Keratinocyte (primary cell): ENCODE measurements around the gene RELB. TPM values are rescaled to one million over a fixed set of nuclear protein-coding genes. Genes with fewer than 3 reads are reported as not detected.

ENCODE experiments used
- DNase-seq: peaks from one replicate; pipeline ENCODE4 v3.0.0-alpha.2; 2011; ENCODE audit warnings: low read depth, missing footprints, low spot score
- FAIRE-seq: peaks from 2 replicates; lab custom pipeline; 2011; peaks lifted over from hg19 to GRCh38; lab: Jason Lieb, UNC
- H2AFZ ChIP-seq: 2 replicates; pipeline ENCODE4 v1.6.0; 2012; ENCODE audit warnings: low read length, control low read depth, inconsistent platforms; ENCODE audit not compliant: control insufficient read depth
- H3K27ac ChIP-seq: 2 replicates; pipeline ENCODE4 v1.5.1; 2011; ENCODE audit warnings: low read length; ENCODE audit not compliant: control insufficient read depth, insufficient read depth
- H3K27me3 ChIP-seq: 3 replicates; pipeline ENCODE4 v1.6.0; 2011; ENCODE audit warnings: low read length; ENCODE audit not compliant: control insufficient read depth, insufficient read depth; ENCODE audit errors: extremely low read depth
- H3K36me3 ChIP-seq, 2 experiments: 2 replicates in 1 of 2; 3 replicates in 1 of 2; pipeline ENCODE4 v1.5.1; 2011; ENCODE audit warnings: low read length in 2 of 2, mild to moderate bottlenecking in 1 of 2; ENCODE audit not compliant: control insufficient read depth in 2 of 2, insufficient read depth in 2 of 2; ENCODE audit errors: extremely low read depth in 1 of 2
- H3K4me1 ChIP-seq: 3 replicates; pipeline ENCODE4 v1.5.1; 2011; ENCODE audit warnings: low read length; ENCODE audit not compliant: control insufficient read depth, insufficient read depth; ENCODE audit errors: extremely low read depth
- H3K4me2 ChIP-seq: 3 replicates; pipeline ENCODE4 v1.6.0; 2011; ENCODE audit warnings: low read depth, low read length; ENCODE audit not compliant: control insufficient read depth, insufficient read depth; ENCODE audit errors: extremely low read depth
- H3K4me3 ChIP-seq, 3 experiments: fragments of 200-600 bp in 1 of 3; sonication (generic) in 1 of 3; 2 replicates in 2 of 3; 3 replicates in 1 of 3; pipeline ENCODE4 v1.5.1; 2011 to 2016; ENCODE audit warnings: low read length in 3 of 3, mild to moderate bottlenecking in 3 of 3, control low read depth in 2 of 3, inconsistent platforms in 1 of 3, low read depth in 1 of 3, mixed read lengths in 1 of 3, mixed run types in 1 of 3, moderate library complexity in 1 of 3; ENCODE audit not compliant: control insufficient read depth in 2 of 3, insufficient read depth in 2 of 3; ENCODE audit errors: extremely low read depth in 1 of 3
- H3K79me2 ChIP-seq: 2 replicates; pipeline ENCODE4 v1.6.0; 2012; ENCODE audit warnings: low read length; ENCODE audit not compliant: control insufficient read depth, insufficient read depth
- H3K9ac ChIP-seq: 3 replicates; pipeline ENCODE4 v1.6.0; 2011; ENCODE audit warnings: low read length; ENCODE audit not compliant: control insufficient read depth, insufficient read depth; ENCODE audit errors: extremely low read depth
- H3K9me1 ChIP-seq: 3 replicates; pipeline ENCODE4 v1.6.0; 2011; ENCODE audit warnings: low read length; ENCODE audit not compliant: control insufficient read depth, insufficient read depth; ENCODE audit errors: extremely low read depth
- H3K9me3 ChIP-seq: 2 replicates; pipeline ENCODE4 v1.5.1; 2012; ENCODE audit warnings: low read depth, low read length; ENCODE audit not compliant: control insufficient read depth
- H4K20me1 ChIP-seq: 3 replicates; pipeline ENCODE4 v1.6.0; 2011; ENCODE audit warnings: low read length; ENCODE audit not compliant: control insufficient read depth, insufficient read depth; ENCODE audit errors: extremely low read depth
- EZH2 ChIP-seq: IDR thresholded peaks from one replicate; pipeline ENCODE4 v1.6.1; 2012; ENCODE audit warnings: inconsistent platforms, mild to moderate bottlenecking, low read length, moderate library complexity
- dilution Hi-C: fragments of 300-500 bp; cut with MboI; formaldehyde crosslinking; loops from one replicate; pipeline ENCODE4 v1.7.0; 2020; ENCODE audit warnings: low sequenced_read_pairs; ENCODE audit not compliant: extremely low pct_ligation_motif_present
- polyA plus RNA-seq, 5 experiments: library from polyadenylated mRNA; depleted of rRNA in 3 of 5; stranded (reverse) in 3 of 5; stranded (forward) in 1 of 5; unstranded in 1 of 5; fragments of >200 nt; gene quantifications; 1 replicate in 1 of 5; 2 replicates in 3 of 5; 3 replicates in 1 of 5; pipeline versions ENCODE4 v1.2.1 to v1.2.3, GENCODE V29; 2011 to 2012; ENCODE audit warnings: missing spikeins in 2 of 5, low read depth in 1 of 5, low replicate concordance in 1 of 5
- small RNA-seq, 3 experiments: library from RNA; depleted of rRNA; stranded (forward); fragments of <200 nt; gene quantifications; one replicate each; pipeline ENCODE3, GENCODE V24; 2012; ENCODE audit warnings: low read depth in 3 of 3, low replicate concordance in 1 of 3; ENCODE audit not compliant: insufficient read length in 3 of 3
- TF ChIP-seq, protein P1 (sequence below), 3 experiments: IDR thresholded peaks in 1 of 3; conservative IDR thresholded peaks in 1 of 3; optimal IDR thresholded peaks in 1 of 3; 2 replicates in 2 of 3; 3 replicates in 1 of 3; pipeline versions ENCODE3 to v1.5.1; 2011; ENCODE audit warnings: low read length in 3 of 3, mild to moderate bottlenecking in 3 of 3, moderate library complexity in 2 of 3, control low read depth in 1 of 3, inconsistent platforms in 1 of 3; ENCODE audit not compliant: insufficient read depth in 2 of 3; ENCODE audit errors: extremely low read depth in 1 of 3

Gene RELB
- polyA plus RNA-seq, 1 donor (not counting 4 experiments of a cell fraction or from before 2014, with no cell fraction given), result 3.6 TPM

DNA sequence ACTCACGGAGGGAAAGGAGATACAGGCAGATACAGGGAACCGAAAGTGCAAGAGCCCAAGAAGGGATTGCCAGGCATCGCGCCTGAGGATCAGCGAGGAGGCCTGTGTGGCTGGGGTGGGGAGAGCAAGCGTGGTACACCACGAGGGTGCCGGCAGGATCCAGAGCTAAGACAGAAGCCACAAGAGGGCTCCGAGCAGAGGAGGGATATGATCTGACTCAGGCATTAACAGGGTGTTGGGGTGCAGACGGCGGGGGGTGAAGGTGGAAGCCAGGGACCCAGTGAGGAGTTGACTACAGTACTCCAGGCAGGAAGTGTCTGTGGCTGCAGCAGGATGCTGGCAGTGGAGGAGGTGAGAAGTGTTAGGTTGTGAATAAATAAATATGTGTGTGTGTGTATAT lies 86.3 kb downstream of the RELB start:
- Histone ChIP-seq H3K4me1 (peaks cover 10% of the 10 kb centered on the region), H3K27me3 (no peaks in the 10 kb centered on the region), H2AFZ (no peak overlapping the region), H3K27ac (no peak overlapping the region), H4K20me1 (no peaks in the 10 kb centered on the region), H3K4me2 (no peak overlapping the region), H3K4me3 (no peak overlapping the region), H3K9me3 (no peaks in the 10 kb centered on the region), H3K79me2 (peaks cover 28% of the 10 kb centered on the region), H3K9ac (no peak overlapping the region), H3K36me3 (peaks cover 6 to 12% of the 10 kb centered on the region in 2 experiments), H3K9me1 (no peaks in the 10 kb centered on the region)
- dilution Hi-C loops, result no loop called here
- DNase-seq (no peak), FAIRE-seq (no peak)
- TF ChIP-seq EZH2, result no peak
- TF ChIP-seq, protein P1, sequence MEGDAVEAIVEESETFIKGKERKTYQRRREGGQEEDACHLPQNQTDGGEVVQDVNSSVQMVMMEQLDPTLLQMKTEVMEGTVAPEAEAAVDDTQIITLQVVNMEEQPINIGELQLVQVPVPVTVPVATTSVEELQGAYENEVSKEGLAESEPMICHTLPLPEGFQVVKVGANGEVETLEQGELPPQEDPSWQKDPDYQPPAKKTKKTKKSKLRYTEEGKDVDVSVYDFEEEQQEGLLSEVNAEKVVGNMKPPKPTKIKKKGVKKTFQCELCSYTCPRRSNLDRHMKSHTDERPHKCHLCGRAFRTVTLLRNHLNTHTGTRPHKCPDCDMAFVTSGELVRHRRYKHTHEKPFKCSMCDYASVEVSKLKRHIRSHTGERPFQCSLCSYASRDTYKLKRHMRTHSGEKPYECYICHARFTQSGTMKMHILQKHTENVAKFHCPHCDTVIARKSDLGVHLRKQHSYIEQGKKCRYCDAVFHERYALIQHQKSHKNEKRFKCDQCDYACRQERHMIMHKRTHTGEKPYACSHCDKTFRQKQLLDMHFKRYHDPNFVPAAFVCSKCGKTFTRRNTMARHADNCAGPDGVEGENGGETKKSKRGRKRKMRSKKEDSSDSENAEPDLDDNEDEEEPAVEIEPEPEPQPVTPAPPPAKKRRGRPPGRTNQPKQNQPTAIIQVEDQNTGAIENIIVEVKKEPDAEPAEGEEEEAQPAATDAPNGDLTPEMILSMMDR (optimal IDR thresholded peaks at IDR 0.05 in 1 of 3, IDR thresholded peaks at IDR 0.05 in 1 of 3, conservative IDR thresholded peaks at IDR 0.05 in 1 of 3; ENCODE audit: extremely low read depth in 1 of 3, insufficient read depth in 2 of 3, low read length in 3 of 3), result no peak

Small RNAs within 50 kb of the gene (small RNA-seq; reads per million reads assigned to genes)
- gene RNU6-611P, result 0 reads per million in 3 experiments

Other genes with a start within 250 kb of the RELB start
- 27.8 to 58.6 TPM (median 30.1 TPM) in 3 replicates for gene CBLC, start 223.6 kb upstream of the RELB start, polyA plus RNA-seq
- 13.6 to 28.4 TPM (median 20.8 TPM) in 3 replicates for gene BCAM, start 192.4 kb upstream of the RELB start, polyA plus RNA-seq
- gene NECTIN2, start 155.2 kb upstream of the RELB start, polyA plus RNA-seq, result 26.8 to 38.9 TPM (median 29.8 TPM) in 3 replicates
- 46.9 to 92.1 TPM (median 56.0 TPM) in 3 replicates for gene TOMM40, start 110.2 kb upstream of the RELB start, polyA plus RNA-seq
- 27.9 to 217 TPM (median 30.2 TPM) in 3 replicates for gene APOE, start 95.7 kb upstream of the RELB start, polyA plus RNA-seq
- 0.40 to 0.79 TPM (median 0.65 TPM) in 3 replicates for gene APOC1, start 86.9 kb upstream of the RELB start, polyA plus RNA-seq
- gene APOC4, start 59.2 kb upstream of the RELB start, polyA plus RNA-seq, result not detected in 3 replicates
- gene APOC2, start 55.4 kb upstream of the RELB start, polyA plus RNA-seq, result not detected in 3 replicates
- gene CLPTM1, start 46.1 kb upstream of the RELB start, polyA plus RNA-seq, result 44.6 to 74.6 TPM (median 47.1 TPM) in 3 replicates
- 15.7 to 21.4 TPM (median 19.7 TPM) in 3 replicates for gene CLASRP, start 37.6 kb downstream of the RELB start, polyA plus RNA-seq
- 0.13 to 1.6 TPM (median 0.25 TPM) in 3 replicates for gene ZNF296, start 75.0 kb downstream of the RELB start, polyA plus RNA-seq
- 23.1 to 30.1 TPM (median 23.7 TPM) in 3 replicates for gene GEMIN7, start 77.8 kb downstream of the RELB start, polyA plus RNA-seq
- gene PPP1R37, start 91.7 kb downstream of the RELB start, polyA plus RNA-seq, result 8.6 to 15.2 TPM (median 10.2 TPM) in 3 replicates
- 0.20 to 1.2 TPM (median 0.37 TPM) in 3 replicates for gene NKPD1, start 159.5 kb downstream of the RELB start, polyA plus RNA-seq
- gene TRAPPC6A, start 176.8 kb downstream of the RELB start, polyA plus RNA-seq, result 4.7 to 7.9 TPM (median 7.1 TPM) in 3 replicates
- 5.1 to 8.3 TPM (median 6.9 TPM) in 3 replicates for gene BLOC1S3, start 177.3 kb downstream of the RELB start, polyA plus RNA-seq
- 0.08 to 0.28 TPM (median 0.09 TPM) in 3 replicates for gene EXOC3L2, start 243.9 kb downstream of the RELB start, polyA plus RNA-seq
- 16.9 to 38.0 TPM (median 19.7 TPM) in 3 replicates for gene MARK4, start 249.8 kb downstream of the RELB start, polyA plus RNA-seq